ENCODE results near the gene GALNTL6. TPM values are rescaled to one million over a fixed set of nuclear protein-coding genes. Genes with fewer than 3 reads are reported as not detected.

GALNTL6 gene
- total and polyA plus RNA-seq, 8 donors = 0.15 to 0.87 (median 0.58) TPM; not detected in 3

DNA sequence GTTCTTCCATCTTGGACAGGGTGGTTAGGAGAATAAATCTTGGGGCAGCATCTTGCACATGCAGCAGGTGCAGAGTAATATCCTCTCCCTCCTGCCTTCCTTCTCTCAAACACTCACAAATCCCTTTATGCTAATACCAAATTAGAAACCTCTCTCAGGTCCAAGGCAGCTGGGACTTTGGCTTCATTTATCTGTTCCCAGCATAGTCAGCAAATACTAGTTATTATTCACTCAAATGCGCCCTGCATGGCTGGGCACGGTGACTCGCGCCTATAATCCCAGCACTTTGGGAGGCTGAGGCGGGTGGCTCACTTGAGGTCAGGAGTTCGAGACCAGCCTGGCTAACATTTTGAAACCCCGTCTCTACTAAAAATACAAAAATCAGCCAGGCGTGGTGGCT is 1199.4 kb downstream of the GALNTL6 start:
- Histone ChIP-seq H3K36me3 (no peaks in the 10 kb centered on the region), H3K27me3 (no peaks in the 10 kb centered on the region), H3K4me1 (peaks cover 0 to 21% (median 14%) of the 10 kb centered on the region in 4 donors), H3K27ac (no peak overlapping the region), H3K9me3 (no peaks in the 10 kb centered on the region), H3K4me3 (no peak overlapping the region)
- TF ChIP-seq EP300 (IDR thresholded peaks at IDR 0.05) = no peak
- TF ChIP-seq POLR2A (IDR thresholded peaks at IDR 0.05) = no peak
- TF ChIP-seq, protein P1, sequence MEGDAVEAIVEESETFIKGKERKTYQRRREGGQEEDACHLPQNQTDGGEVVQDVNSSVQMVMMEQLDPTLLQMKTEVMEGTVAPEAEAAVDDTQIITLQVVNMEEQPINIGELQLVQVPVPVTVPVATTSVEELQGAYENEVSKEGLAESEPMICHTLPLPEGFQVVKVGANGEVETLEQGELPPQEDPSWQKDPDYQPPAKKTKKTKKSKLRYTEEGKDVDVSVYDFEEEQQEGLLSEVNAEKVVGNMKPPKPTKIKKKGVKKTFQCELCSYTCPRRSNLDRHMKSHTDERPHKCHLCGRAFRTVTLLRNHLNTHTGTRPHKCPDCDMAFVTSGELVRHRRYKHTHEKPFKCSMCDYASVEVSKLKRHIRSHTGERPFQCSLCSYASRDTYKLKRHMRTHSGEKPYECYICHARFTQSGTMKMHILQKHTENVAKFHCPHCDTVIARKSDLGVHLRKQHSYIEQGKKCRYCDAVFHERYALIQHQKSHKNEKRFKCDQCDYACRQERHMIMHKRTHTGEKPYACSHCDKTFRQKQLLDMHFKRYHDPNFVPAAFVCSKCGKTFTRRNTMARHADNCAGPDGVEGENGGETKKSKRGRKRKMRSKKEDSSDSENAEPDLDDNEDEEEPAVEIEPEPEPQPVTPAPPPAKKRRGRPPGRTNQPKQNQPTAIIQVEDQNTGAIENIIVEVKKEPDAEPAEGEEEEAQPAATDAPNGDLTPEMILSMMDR (IDR thresholded peaks at IDR 0.05) = no peak
- TF ChIP-seq POLR2AphosphoS5 (IDR thresholded peaks at IDR 0.05) = no peak
- no peak for DNase-seq
- intact Hi-C loops (cut with DNase I; ENCODE audit: low total_unique reads) = loop anchor here (10.0 kb wide), 1 partner anchor 402 kb away; no protein-coding TSS in a partner anchor
- 76 to 88% (median 84%) methylated on average over 8 of the region's 8 CpGs for WGBS, 5 donors

DNA sequence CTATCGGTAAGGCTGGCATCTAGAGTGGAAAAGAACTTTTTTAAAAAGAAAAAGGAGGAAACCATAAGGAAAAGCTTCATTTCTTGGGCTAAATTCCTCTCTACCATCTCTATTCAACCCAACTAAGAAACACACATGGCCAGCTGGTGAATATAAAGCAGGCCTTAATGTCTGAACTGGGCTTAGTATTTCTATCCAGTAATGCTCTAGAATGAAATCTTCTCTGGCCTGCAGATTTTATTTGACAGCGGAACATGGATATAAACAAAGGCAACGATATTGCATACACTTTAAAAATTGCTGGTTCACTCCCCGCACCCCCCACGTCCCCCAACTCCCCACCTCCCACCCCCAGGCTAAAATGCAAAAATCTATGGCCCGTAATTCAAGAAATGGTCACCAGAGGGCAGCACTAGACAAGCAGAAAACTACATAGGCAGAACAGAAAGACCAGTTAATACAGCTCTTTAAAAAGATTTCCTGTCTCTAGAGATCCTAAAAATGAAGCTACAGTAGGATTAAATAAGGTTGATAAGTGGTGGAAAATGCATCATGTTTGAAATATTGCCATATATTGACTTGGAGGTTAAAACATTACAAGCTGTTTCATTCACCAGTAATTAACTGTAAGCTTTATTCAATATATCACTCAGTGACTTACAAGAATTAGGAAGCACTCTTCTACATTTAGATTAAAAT is 1200.2 kb downstream of the GALNTL6 start:
- peak; percentile 49 to 75 for DNase-seq
- WGBS, 5 donors = 19 to 20% (median 19%) methylated on average over 6 of the region's 6 CpGs
- Histone ChIP-seq H3K27ac (peak overlapping the region in 1 of 5 donors; percentile 40), H3K36me3 (no peaks in the 10 kb centered on the region), H3K4me3 (no peak overlapping the region), H3K4me1 (peaks cover 0 to 21% (median 14%) of the 10 kb centered on the region in 4 donors), H3K9me3 (no peaks in the 10 kb centered on the region), H3K27me3 (no peaks in the 10 kb centered on the region)
- TF ChIP-seq POLR2A (IDR thresholded peaks at IDR 0.05) = no peak
- TF ChIP-seq, protein P1 (IDR thresholded peaks at IDR 0.05) = peak in 5 of 7 experiments; percentile 67 to 91 (median 77)
- intact Hi-C loops (cut with DNase I; ENCODE audit: low total_unique reads) = loop anchor here (10.0 kb wide), 1 partner anchor 401 kb away; no protein-coding TSS in a partner anchor

DNA sequence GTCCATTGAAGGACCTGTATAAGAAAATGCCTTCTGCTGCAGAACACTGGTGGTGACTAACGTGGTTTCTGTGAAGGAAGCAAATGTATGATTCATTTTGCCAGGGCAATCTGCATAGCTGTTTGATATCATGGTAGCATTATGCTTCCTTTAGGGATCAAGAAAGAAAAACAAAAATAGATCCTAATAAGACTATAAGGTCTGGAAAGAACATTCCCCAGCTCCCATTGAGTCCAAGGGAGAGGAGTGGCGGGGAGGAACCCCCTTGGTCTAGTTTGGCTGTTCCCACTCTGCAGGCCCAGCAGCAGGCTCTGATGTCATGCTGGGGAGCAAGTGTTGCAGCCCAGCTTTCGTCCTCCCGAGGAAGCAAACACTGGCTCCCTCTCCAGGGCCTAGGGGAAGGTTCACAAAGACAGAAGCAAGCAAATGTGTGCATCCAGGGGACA is 1200.9 kb downstream of the GALNTL6 start:
- peak in 1 of 2 donors; percentile 43 for DNase-seq
- H3K36me3 ChIP-seq = no peaks in the 10 kb centered on the region
- H3K9me3 ChIP-seq = no peaks in the 10 kb centered on the region
- no peaks in the 10 kb centered on the region for H3K27me3 ChIP-seq
- peak overlapping the region in 2 of 5 donors; percentile 4 to 40 for H3K27ac ChIP-seq
- intact Hi-C loops (cut with DNase I; ENCODE audit: low total_unique reads) = loop anchor here (10.0 kb wide), 1 partner anchor 401 kb away; no protein-coding TSS in a partner anchor
- H3K4me3 ChIP-seq = no peak overlapping the region
- TF ChIP-seq, protein P1 (IDR thresholded peaks at IDR 0.05) = no peak
- TF ChIP-seq EP300 (IDR thresholded peaks at IDR 0.05) = no peak
- no peak for TF ChIP-seq POLR2A (IDR thresholded peaks at IDR 0.05)
- no peak for TF ChIP-seq POLR2AphosphoS5 (IDR thresholded peaks at IDR 0.05)
- 33 to 48% (median 39%) methylated on average over 4 of the region's 4 CpGs for WGBS, 5 donors
- H3K4me1 ChIP-seq = peaks cover 0 to 21% (median 14%) of the 10 kb centered on the region in 4 donors

DNA sequence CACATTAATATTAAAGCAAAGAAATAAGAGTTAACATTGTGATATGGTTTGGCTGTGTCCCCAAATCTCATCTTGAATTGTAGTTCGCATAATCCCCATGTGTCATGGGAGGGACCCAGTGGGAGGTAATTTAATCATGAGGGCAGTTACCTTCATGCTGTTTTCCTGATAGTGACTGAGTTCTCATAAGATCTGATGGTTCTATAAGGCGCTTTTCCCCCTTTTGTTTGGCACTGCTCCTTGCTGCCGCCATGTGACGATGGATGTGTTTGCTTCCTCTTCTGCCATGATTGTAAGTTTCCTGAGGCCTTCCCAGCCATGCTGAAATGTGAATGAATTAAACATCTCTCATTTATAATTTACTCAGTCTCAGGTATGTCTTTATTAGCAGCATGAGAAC is 1201.6 kb downstream of the GALNTL6 start:
- no peaks in the 10 kb centered on the region for H3K27me3 ChIP-seq
- no peak overlapping the region for H3K27ac ChIP-seq
- intact Hi-C loops (cut with DNase I; ENCODE audit: low total_unique reads) = loop anchor here (10.0 kb wide), 1 partner anchor 400 kb away; no protein-coding TSS in a partner anchor
- no peaks in the 10 kb centered on the region for H3K36me3 ChIP-seq
- H3K4me1 ChIP-seq = peaks cover 0 to 21% (median 14%) of the 10 kb centered on the region in 4 donors
- TF ChIP-seq POLR2AphosphoS5 (IDR thresholded peaks at IDR 0.05) = no peak
- no peak for TF ChIP-seq EP300 (IDR thresholded peaks at IDR 0.05)
- TF ChIP-seq, protein P1 (IDR thresholded peaks at IDR 0.05) = no peak
- no peak for TF ChIP-seq POLR2A (IDR thresholded peaks at IDR 0.05)
- DNase-seq = no peak
- no peak overlapping the region for H3K4me3 ChIP-seq
- no peaks in the 10 kb centered on the region for H3K9me3 ChIP-seq
- WGBS, 5 donors = 77 to 95% (median 86%) methylated on average over 4 of the region's 4 CpGs

Measured in stomach (tissue), 9 donors.